Left ventricle myocardium inferior (tissue), 1 donor: ENCODE results near the gene RBKS. TPM values are rescaled to one million over a fixed set of nuclear protein-coding genes. Genes with fewer than 3 reads are reported as not detected.

Source experiments
- DNase-seq: peaks from one replicate; pipeline ENCODE4 v3.0.0-alpha.2; 2020
- H3K27ac ChIP-seq: fragments of 200-600 bp; replicated peaks from 2 replicates; pipeline ENCODE4 v1.8.0; 2021
- H3K27me3 ChIP-seq: fragments of 200-600 bp; 2 replicates; pipeline ENCODE4 v1.8.0; 2021; ENCODE audit warnings: low read depth
- H3K36me3 ChIP-seq: fragments of 200-600 bp; 2 replicates; pipeline ENCODE4 v1.8.0; 2021
- H3K4me1 ChIP-seq: fragments of 200-600 bp; 2 replicates; pipeline ENCODE4 v1.8.0; 2021
- H3K4me3 ChIP-seq: fragments of 200-600 bp; 2 replicates; pipeline ENCODE4 v1.8.0; 2021; ENCODE audit warnings: mild to moderate bottlenecking, moderate library complexity
- H3K9me3 ChIP-seq: fragments of 200-600 bp; replicated peaks from 2 replicates; pipeline ENCODE4 v1.8.0; 2021
- intact Hi-C: fragments of 100-400 bp; cut with micrococcal nuclease; formaldehyde crosslinking; loops from one replicate; pipeline ENCODE4 v1.11.0; 2022
- total RNA-seq: library from RNA; stranded (reverse); fragmentation: NEBNext Ultra II Directional; extraction: Animal tissue kit (Norgen Biotek cat#: 25700); gene quantifications from one replicate; pipeline ENCODE4 v1.2.1, GENCODE V29; 2021
- TF ChIP-seq, protein P1 (sequence below): fragments of 200-600 bp; IDR thresholded peaks from 2 replicates; pipeline ENCODE4 v1.8.0; 2021; ENCODE audit warnings: antibody characterized with exemption, mild to moderate bottlenecking, borderline replicate concordance
- donor health status: DM: no; HTN: yes; CAD: no; lungs with severe emphysema.

Gene RBKS
- total RNA-seq, 1 donor from 2014 or later, result 2.7 TPM

DNA sequence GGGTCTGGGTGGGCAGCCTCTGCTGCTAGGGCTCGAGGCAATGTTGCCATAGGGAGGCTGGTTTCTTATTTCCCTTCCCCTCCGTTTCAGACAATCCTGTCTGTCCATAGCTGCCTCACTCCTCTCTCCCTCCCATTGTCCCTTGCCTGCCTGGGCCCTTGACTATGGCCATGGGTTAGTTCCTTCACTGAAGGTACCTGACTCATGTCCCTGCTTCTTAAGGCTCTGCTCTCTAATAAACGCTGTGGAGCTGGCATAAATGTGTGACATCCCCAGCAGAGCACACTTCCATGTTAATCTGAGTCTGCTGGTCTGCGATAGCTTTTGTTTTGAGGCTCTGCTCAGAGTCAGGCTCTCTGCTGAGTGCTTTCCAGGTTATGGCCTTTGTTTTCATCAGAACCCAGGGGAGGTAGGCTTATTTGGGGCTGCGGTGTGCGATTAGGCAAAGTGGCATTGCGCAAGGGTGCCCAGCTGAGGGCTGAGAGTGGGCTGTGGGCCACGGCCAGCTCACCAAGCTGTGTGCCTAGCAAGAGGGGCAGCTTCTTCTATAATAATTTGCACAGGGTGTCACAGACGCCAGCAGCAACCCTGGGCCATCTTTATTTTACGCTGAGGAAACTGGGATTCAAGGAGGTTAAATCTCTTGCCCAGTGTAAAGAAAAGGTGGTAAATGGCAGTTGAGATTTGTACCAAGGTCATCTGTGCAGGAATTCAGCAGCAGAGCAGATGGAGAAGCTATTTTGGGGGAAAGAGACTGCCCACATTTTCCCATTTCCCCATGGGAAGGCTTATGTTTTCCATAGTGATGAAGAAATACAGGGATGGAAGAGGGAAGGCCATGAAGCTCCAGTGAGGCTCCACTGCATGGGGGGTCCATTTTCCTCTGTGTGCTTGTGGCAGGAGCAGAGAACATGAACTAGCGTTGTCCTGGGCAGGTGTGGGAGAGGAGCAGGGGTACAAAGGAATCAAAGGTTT is 93.1 kb downstream of the RBKS start:
- TF ChIP-seq, protein P1, sequence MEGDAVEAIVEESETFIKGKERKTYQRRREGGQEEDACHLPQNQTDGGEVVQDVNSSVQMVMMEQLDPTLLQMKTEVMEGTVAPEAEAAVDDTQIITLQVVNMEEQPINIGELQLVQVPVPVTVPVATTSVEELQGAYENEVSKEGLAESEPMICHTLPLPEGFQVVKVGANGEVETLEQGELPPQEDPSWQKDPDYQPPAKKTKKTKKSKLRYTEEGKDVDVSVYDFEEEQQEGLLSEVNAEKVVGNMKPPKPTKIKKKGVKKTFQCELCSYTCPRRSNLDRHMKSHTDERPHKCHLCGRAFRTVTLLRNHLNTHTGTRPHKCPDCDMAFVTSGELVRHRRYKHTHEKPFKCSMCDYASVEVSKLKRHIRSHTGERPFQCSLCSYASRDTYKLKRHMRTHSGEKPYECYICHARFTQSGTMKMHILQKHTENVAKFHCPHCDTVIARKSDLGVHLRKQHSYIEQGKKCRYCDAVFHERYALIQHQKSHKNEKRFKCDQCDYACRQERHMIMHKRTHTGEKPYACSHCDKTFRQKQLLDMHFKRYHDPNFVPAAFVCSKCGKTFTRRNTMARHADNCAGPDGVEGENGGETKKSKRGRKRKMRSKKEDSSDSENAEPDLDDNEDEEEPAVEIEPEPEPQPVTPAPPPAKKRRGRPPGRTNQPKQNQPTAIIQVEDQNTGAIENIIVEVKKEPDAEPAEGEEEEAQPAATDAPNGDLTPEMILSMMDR, result no peak
- Histone ChIP-seq H3K36me3 (no peaks in the 10 kb centered on the region), H3K27me3 (no peaks in the 10 kb centered on the region), H3K9me3 (no peaks in the 10 kb centered on the region), H3K4me1 (peaks cover 72% of the 10 kb centered on the region), H3K4me3 (peak overlapping the region; percentile 19), H3K27ac (peak overlapping the region; percentile 94)
- DNase-seq, result peak; percentile 63
- intact Hi-C loops, result no loop called here

DNA sequence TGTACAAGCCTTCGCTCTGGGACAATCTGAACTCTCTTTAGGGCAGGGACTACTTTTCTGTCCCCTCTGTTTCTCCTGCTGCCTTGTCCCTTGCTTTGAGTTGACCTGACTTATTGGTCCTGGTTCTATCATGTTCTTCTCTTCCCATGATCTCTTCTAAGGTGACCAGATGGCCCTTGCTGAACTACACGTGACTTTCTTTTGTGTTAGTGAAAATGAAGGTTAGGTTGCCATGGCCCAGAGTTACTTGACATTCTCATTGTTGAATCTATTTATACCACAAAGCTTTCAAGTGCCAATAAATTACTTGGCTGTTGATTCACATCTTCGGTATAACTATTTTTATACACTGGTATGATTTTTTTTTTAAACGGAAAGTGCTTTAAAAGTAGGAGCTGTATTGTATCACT is 94.3 kb downstream of the RBKS start:
- TF ChIP-seq, protein P1, result no peak
- H3K27ac ChIP-seq, result peak overlapping the region; percentile 94
- H3K9me3 ChIP-seq, result no peaks in the 10 kb centered on the region
- no peak for DNase-seq
- peak overlapping the region; percentile 12 for H3K4me3 ChIP-seq
- no peaks in the 10 kb centered on the region for H3K36me3 ChIP-seq
- peaks cover 69% of the 10 kb centered on the region for H3K4me1 ChIP-seq
- intact Hi-C loops, result no loop called here
- no peaks in the 10 kb centered on the region for H3K27me3 ChIP-seq

DNA sequence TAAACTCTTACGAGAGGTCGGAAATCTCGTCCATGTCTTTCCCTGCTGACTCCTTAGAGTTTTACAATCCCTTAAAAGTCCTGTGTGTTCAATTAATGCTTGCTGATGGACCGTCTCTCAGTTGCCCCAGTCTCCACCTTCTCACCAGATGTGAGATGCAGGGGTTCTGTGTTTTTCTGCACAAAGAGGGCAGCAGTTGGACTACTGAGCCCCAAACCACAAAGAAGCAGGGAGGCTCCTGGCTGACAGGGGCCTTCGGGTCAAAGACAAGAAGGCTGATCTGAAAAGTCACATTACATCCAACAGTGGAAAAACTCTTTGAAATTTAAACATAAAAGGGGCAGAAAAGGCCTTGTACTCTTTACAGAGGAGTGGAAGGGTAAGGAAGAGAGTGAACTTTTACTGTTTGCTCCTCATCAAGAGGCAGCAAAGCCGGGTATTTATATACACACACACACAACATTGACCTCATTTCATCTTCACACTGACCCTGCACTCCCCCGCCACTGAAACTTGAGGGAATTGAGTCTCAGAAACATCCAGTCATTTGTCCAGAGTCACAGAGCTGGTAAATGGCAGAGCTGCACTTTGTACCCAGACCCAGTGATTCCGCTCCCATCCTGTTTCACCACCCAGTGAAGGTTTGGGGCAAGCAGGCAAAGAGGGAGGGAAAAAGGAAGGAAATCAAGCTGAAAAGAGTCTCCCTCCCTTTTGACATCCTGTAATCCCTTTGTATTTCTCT is 94.9 kb downstream of the RBKS start:
- DNase-seq, result no peak
- intact Hi-C loops, result no loop called here
- Histone ChIP-seq H3K36me3 (no peaks in the 10 kb centered on the region), H3K27me3 (no peaks in the 10 kb centered on the region), H3K4me3 (peak overlapping the region; percentile 12), H3K4me1 (peaks cover 63% of the 10 kb centered on the region), H3K9me3 (peaks cover under 1% of the 10 kb centered on the region), H3K27ac (peak overlapping the region; percentile 94)
- TF ChIP-seq, protein P1, result no peak

DNA sequence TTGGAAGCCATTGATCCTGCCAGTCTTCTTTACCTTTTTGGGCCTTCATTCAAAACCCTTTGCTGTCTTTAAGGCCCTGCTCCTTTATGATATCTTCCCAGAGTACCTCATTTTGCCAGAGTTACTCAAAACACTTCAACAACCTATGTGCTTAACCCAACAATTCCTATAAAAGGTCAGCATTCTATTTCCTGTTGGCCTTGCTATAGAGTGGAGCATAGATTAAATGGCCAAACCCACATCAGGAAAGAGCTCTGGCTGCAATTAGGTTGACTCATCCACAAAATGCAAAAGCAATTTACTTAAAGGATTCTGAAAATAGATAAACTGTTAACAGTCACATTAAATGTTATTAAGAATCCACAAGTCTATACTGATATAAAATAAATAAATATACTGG is 97.4 kb downstream of the RBKS start:
- H3K36me3 ChIP-seq, result no peaks in the 10 kb centered on the region
- H3K27ac ChIP-seq, result no peak overlapping the region
- H3K27me3 ChIP-seq, result no peaks in the 10 kb centered on the region
- no peak overlapping the region for H3K4me3 ChIP-seq
- DNase-seq, result no peak
- TF ChIP-seq, protein P1, result no peak
- H3K4me1 ChIP-seq, result peaks cover 38% of the 10 kb centered on the region
- peaks cover 3% of the 10 kb centered on the region for H3K9me3 ChIP-seq
- intact Hi-C loops, result no loop called here

DNA sequence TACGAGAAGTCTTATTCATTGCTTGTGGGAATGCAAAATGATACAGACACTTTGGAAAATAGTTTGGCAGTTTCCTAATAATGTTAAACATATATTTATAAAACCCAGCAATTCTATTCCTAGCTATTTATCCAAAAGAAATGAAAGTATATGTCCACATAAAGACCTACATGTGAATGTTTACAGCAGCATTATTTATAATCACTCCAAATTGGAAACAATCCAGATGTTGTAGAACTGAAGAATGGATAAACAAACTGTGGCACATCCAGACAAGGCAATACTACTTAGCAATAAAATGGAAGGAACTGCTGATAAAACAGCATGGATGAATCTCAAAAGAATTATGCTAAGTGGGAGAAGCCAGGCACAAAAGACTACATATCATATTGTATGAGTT is 99.4 kb downstream of the RBKS start:
- Histone ChIP-seq H3K27ac (no peak overlapping the region), H3K4me3 (no peak overlapping the region), H3K9me3 (peaks cover 3% of the 10 kb centered on the region), H3K36me3 (no peaks in the 10 kb centered on the region), H3K27me3 (no peaks in the 10 kb centered on the region), H3K4me1 (peaks cover 18% of the 10 kb centered on the region)
- intact Hi-C loops, result no loop called here
- DNase-seq, result no peak
- TF ChIP-seq, protein P1, result no peak
